Measurements from ENCODE around the gene RHOH. TPM values are rescaled to one million over a fixed set of nuclear protein-coding genes. Genes with fewer than 3 reads are reported as not detected.
A peak's percentile ranks its signal among the peaks of the same experiment; 100 is the strongest.

RHOH gene
- total and polyA plus RNA-seq, 9 of the 15 experiments (the other 6 are each of a cell fraction or from before 2014, with no cell fraction given) = 14.3 to 37.7 (median 23.2) TPM

DNA sequence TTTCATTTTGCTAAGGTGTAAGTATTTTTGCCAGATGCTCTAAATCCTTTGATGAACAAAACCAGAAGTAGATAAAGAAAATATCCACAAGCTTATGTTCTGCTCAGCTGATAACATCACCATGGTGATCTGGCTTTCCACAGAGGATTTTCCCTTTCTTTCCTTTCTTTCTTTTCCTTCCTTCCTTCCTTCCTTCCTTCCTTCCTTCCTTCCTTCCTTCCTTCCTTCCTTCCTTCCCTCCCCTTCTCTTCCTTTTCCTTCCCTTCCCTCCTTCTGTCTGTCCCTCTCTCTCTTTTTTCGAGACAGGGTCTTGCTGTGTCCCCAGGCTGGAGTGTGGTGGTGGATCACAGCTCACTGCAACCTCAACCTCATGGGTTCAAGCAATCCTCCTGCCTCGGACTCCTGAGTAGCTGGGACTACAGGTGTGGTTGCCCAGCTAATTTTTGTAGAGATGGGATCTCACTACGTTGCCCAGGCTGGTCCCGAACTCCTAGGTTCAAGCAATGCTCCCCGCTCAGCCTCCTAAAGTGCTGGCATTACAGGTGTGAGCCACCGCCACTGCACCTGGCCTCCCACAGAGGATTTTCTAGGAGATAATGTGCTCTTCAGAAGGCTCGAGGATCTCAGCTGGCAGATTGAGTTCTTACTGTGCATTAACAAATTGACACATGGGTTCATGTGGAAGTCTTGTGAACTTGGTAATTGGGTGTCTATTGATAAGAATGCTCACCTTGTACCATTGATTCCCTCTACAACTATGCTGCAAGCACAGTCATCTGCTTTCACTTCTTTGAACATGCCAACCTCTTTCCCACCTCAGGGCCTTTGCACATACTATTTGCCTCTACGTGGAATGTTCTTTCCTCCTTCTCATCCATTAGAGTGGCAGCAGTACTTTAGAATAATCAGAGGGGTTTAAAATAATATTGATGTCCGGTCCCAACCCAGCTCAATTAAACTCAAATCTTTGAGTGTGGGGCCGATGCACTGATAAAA is 1.4 kb upstream of the RHOH start (continued):
- TF ChIP-seq CHD4 (IDR thresholded peaks at IDR 0.05; ENCODE audit: insufficient read depth, insufficient replicate concordance, low read depth, low read length, poor library complexity, severe bottlenecking) (peak; percentile 51), NFRKB (IDR thresholded peaks at IDR 0.05; ENCODE audit: low read depth) (peak; percentile 67; the same call in 1 of the 2 replicates), SREBF2 (CRISPR knock-in tag; IDR thresholded peaks at IDR 0.05) (no peak), SMARCA5 (IDR thresholded peaks at IDR 0.05) (peak; percentile 65; the same call in 1 of the 2 replicates), CBX5 (IDR thresholded peaks at IDR 0.05; ENCODE audit: borderline replicate concordance, low read depth) (no peak), SMARCA4 (IDR thresholded peaks at IDR 0.05) (peak; percentile 58), MTA3 (IDR thresholded peaks at IDR 0.05; ENCODE audit: borderline replicate concordance) (no peak), HNRNPK (IDR thresholded peaks at IDR 0.05; ENCODE audit: low read depth, low read length, poor library complexity, severe bottlenecking) (no peak), ZZZ3 (IDR thresholded peaks at IDR 0.05) (no peak), PCBP2 (IDR thresholded peaks at IDR 0.05; ENCODE audit: low read depth, low read length, poor library complexity, severe bottlenecking) (peak; percentile 46), SMARCE1 (IDR thresholded peaks at IDR 0.05) (0 out of 2 replicates have a peak, but pooled peaks have one; percentile 13), RFX1 (IDR thresholded peaks at IDR 0.05) (peak; percentile 83), TRIM24 (IDR thresholded peaks at IDR 0.05) (0 out of 4 replicates have a peak, but pooled peaks of 1 of the 2 experiments have one; percentile 12), NFIC (IDR thresholded peaks at IDR 0.05) (peak; percentile 33; the same call in 1 of the 2 replicates), CHD2 (IDR thresholded peaks at IDR 0.05; ENCODE audit: low read depth, low read length) (no peak)
- TF ChIP-seq, protein P1, sequence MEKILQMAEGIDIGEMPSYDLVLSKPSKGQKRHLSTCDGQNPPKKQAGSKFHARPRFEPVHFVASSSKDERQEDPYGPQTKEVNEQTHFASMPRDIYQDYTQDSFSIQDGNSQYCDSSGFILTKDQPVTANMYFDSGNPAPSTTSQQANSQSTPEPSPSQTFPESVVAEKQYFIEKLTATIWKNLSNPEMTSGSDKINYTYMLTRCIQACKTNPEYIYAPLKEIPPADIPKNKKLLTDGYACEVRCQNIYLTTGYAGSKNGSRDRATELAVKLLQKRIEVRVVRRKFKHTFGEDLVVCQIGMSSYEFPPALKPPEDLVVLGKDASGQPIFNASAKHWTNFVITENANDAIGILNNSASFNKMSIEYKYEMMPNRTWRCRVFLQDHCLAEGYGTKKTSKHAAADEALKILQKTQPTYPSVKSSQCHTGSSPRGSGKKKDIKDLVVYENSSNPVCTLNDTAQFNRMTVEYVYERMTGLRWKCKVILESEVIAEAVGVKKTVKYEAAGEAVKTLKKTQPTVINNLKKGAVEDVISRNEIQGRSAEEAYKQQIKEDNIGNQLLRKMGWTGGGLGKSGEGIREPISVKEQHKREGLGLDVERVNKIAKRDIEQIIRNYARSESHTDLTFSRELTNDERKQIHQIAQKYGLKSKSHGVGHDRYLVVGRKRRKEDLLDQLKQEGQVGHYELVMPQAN (IDR thresholded peaks at IDR 0.05; ENCODE audit: borderline replicate concordance) = peak; percentile 28; the same call in 1 of the 2 replicates
- TF ChIP-seq, protein P2, sequence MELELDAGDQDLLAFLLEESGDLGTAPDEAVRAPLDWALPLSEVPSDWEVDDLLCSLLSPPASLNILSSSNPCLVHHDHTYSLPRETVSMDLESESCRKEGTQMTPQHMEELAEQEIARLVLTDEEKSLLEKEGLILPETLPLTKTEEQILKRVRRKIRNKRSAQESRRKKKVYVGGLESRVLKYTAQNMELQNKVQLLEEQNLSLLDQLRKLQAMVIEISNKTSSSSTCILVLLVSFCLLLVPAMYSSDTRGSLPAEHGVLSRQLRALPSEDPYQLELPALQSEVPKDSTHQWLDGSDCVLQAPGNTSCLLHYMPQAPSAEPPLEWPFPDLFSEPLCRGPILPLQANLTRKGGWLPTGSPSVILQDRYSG (tag; conservative IDR thresholded peaks at IDR 0.05; ENCODE audit: low read depth) = no peak
- TF ChIP-seq, protein P3, sequence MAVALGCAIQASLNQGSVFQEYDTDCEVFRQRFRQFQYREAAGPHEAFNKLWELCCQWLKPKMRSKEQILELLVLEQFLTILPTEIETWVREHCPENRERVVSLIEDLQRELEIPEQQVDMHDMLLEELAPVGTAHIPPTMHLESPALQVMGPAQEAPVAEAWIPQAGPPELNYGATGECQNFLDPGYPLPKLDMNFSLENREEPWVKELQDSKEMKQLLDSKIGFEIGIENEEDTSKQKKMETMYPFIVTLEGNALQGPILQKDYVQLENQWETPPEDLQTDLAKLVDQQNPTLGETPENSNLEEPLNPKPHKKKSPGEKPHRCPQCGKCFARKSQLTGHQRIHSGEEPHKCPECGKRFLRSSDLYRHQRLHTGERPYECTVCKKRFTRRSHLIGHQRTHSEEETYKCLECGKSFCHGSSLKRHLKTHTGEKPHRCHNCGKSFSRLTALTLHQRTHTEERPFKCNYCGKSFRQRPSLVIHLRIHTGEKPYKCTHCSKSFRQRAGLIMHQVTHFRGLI (CRISPR knock-in tag; IDR thresholded peaks at IDR 0.05) = no peak

Measured in K562 (cell line).